AG04449 (cell line): Measurements from ENCODE around the gene SLC22A16.

Experiments
- CTCF ChIA-PET: fragments of 350-600 bp; formaldehyde crosslinking; extraction: SDS; loops from one replicate; lab custom pipeline; 2021; ENCODE audit warnings: antibody characterized with exemption; lab: Yijun Ruan, JAX
- POLR2A ChIA-PET: fragments of 400-600, 350-600 bp; formaldehyde crosslinking; extraction: SDS; loops from one replicate; lab custom pipeline; 2020; ENCODE audit warnings: antibody characterized with exemption, inconsistent platforms; lab: Yijun Ruan, JAX
- DNase-seq: peaks from one replicate; pipeline ENCODE4 v3.0.0-alpha.2; 2010; ENCODE audit warnings: low read depth, low spot score
- H3K4me3 ChIP-seq: 2 replicates; pipeline ENCODE4 v1.5.1; 2011; ENCODE audit warnings: low read depth, mild to moderate bottlenecking, control low read depth, low read length
- TF ChIP-seq, protein P1 (sequence below): IDR thresholded peaks from one replicate; pipeline ENCODE4 v1.5.1; 2011; ENCODE audit warnings: mild to moderate bottlenecking, moderate library complexity, low read length, control low read depth, inconsistent platforms; ENCODE audit not compliant: insufficient read depth; ENCODE audit errors: missing control alignments

Gene SLC22A16

DNA sequence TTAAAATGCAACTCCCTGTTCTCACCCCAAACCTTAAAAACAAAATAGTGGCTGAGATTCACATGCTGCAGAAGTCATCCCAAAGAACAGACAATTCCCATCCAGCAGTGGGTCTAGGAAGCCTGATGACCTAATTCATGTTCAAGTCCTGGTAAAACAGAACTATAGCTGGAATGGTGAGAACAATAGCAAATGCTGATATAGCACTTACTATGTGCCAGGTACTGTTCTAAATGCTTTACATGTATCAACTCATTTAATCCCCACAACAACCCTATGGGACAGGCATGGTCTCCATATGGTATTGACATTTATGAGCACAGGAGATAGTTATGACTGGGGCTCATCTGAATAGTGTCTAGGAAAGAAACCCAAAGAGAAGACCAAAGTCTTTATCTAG is 66.6 kb downstream of the SLC22A16 start:
- ChIA-PET POLR2A (interaction anchor here (0.6 kb wide), 1 partner anchor 9 kb away, joined by 3 read pairs; no protein-coding TSS in a partner anchor), CTCF (no interaction called here)
- DNase-seq, result no peak
- H3K4me3 ChIP-seq, result no peak overlapping the region
- TF ChIP-seq, protein P1, sequence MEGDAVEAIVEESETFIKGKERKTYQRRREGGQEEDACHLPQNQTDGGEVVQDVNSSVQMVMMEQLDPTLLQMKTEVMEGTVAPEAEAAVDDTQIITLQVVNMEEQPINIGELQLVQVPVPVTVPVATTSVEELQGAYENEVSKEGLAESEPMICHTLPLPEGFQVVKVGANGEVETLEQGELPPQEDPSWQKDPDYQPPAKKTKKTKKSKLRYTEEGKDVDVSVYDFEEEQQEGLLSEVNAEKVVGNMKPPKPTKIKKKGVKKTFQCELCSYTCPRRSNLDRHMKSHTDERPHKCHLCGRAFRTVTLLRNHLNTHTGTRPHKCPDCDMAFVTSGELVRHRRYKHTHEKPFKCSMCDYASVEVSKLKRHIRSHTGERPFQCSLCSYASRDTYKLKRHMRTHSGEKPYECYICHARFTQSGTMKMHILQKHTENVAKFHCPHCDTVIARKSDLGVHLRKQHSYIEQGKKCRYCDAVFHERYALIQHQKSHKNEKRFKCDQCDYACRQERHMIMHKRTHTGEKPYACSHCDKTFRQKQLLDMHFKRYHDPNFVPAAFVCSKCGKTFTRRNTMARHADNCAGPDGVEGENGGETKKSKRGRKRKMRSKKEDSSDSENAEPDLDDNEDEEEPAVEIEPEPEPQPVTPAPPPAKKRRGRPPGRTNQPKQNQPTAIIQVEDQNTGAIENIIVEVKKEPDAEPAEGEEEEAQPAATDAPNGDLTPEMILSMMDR, result no peak

DNA sequence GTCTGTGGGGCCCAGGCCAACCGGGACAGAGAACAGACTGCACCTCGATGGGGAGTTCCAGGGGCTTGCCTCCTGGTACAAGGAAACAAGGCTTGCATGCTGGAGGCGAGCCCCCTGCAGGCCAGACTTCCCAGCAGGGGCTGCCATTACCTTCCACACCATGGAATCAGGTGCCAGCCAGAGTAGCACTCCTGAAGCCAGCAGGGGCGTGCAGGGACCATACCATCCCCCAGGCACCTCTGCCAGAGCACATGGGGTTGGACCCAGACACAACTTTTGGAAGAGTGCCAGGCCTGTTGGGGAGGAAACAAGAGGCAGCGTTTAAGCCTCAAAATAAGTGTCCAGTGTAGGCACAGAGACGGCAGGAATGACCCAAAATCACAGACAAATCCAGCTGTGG is 67.5 kb downstream of the SLC22A16 start:
- no peak for DNase-seq
- no peak overlapping the region for H3K4me3 ChIP-seq
- ChIA-PET CTCF (no interaction called here), POLR2A (no interaction called here)
- TF ChIP-seq, protein P1, result no peak

DNA sequence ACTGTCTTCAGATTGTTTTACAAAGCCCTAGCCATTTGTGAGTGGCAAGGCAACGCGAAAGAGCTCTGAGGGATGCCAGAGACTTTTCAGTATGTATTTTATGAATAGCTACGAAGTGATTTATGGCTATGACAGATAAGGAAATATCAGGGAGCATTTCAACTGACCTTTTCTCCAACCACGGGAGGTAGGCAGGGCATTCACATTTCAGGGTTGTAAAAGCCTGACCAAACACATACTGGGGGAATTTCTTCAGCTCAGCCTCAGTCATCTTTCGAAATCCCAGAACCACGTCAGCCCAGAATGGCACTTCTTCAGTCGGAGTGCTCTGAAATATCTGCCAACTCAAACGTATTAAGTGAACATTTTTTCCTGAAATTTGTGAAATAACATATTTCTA is 71.8 kb downstream of the SLC22A16 start:
- TF ChIP-seq, protein P1, result no peak
- DNase-seq, result no peak
- ChIA-PET POLR2A (no interaction called here), CTCF (interaction anchor here (4.2 kb wide), 1 partner anchor 12 kb away, joined by 24 read pairs; no protein-coding TSS in a partner anchor)
- no peak overlapping the region for H3K4me3 ChIP-seq

- no peak for DNase-seq
- TF ChIP-seq, protein P1, result no peak
- CTCF ChIA-PET, result interaction anchor here (0.6 to 4.2 kb wide), 3 partner anchors 9 to 34 kb away, joined by 3 to 24 read pairs (median 5); no protein-coding TSS in a partner anchor
- H3K4me3 ChIP-seq, result no peak overlapping the region
- POLR2A ChIA-PET, result no interaction called here
Measured at GRCh38 chr6:110401585-110402176, 74.7 kb downstream of the SLC22A16 start.

- H3K4me3 ChIP-seq, result peak overlapping the region; percentile 18; the same call in 1 of the 2 replicates
- TF ChIP-seq, protein P1, result no peak
- ChIA-PET POLR2A (no interaction called here), CTCF (interaction anchor here (1.4 kb wide), 1 partner anchor 8 kb away, joined by 5 read pairs; no protein-coding TSS in a partner anchor)
- no peak for DNase-seq
Measured at GRCh38 chr6:110400208-110400607, 76.2 kb downstream of the SLC22A16 start.

GRCh38 chr6:110399219-110400071 is 77.0 kb downstream of the SLC22A16 start:
- peak overlapping the region; percentile 18; the same call in 1 of the 2 replicates for H3K4me3 ChIP-seq
- TF ChIP-seq, protein P1, result no peak
- ChIA-PET POLR2A (no interaction called here), CTCF (no interaction called here)
- no peak for DNase-seq
